ENCODE measurements around the gene TENT5A. TPM values are rescaled to one million over a fixed set of nuclear protein-coding genes. Genes with fewer than 3 reads are reported as not detected.
"Not testable (repeated sequence)": the region's sequence is repeated elsewhere in the genome, so short reads cannot be mapped to it uniquely, and the experiment has no call there.

The TENT5A gene
- total RNA-seq, 1 donor from 2014 or later = 45.5 TPM

DNA sequence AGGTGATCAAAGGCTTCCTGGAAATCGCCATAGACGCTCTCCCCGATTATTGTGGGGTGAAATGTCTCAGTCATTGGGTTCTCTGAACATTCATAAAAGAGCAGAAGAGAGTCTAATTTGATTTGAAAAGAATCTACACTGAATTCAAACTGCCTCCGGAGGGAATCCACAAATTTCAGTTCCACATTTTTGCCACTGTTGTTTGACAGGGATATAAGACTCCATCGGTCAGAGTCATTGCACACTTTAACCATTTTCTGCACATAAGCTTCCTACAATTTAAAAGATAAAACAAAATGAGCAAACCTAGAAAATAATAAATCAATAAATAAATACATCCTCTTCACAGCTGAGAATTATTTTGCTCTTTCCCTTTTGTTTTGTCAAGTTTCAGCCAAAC is 2.3 kb downstream of the TENT5A start:
- peak; percentile 15 for DNase-seq

DNA sequence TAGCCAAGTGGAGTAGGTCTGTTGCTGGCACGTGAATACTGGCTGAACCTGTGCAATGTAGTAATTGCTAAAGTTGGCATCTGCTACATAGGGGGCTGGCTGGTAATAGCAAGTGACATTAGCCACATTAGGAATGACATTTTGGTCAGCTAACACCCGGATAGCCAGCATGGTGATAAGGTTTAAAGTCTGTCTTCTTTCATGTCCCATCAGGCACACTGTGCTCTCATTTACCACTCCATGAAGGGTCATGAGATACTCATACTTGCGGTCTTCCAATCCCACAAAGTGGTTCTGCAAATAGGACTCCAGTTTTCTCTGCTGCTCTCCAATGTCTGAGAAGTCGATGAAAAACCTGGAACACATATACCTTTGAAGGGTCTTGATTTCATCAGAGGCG is 2.8 kb downstream of the TENT5A start:
- peak; percentile 32 for DNase-seq

DNA sequence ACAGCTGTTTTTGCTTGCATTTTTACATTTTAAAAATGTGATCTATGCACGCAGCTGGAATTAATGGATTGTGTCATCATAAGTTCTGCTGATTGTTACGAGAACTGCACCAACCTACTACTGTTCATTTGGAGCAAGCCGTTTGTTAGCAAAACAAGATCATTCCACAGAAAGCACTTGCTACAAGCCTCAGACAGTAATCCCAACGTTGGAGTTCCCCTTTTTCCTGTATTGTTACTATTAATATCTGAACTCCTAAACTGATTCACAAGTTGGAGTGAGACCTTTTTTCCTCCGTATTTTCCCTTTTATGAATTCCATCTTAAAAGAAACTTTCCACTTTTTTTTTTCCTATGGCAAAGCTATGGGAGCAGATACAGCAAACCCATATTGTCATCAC is 3.5 kb downstream of the TENT5A start:
- DNase-seq = peak; percentile 54

GRCh38 chr6:81747327-81747726 is 5.2 kb downstream of the TENT5A start:
- DNase-seq = no peak

- no peak for DNase-seq
Measured at GRCh38 chr6:81744131-81744530, 8.3 kb downstream of the TENT5A start.

- DNase-seq = no peak
Measured at GRCh38 chr6:81743649-81744048, 8.8 kb downstream of the TENT5A start.

- DNase-seq = no peak
Measured at GRCh38 chr6:81741689-81742088, 10.8 kb downstream of the TENT5A start.

DNA sequence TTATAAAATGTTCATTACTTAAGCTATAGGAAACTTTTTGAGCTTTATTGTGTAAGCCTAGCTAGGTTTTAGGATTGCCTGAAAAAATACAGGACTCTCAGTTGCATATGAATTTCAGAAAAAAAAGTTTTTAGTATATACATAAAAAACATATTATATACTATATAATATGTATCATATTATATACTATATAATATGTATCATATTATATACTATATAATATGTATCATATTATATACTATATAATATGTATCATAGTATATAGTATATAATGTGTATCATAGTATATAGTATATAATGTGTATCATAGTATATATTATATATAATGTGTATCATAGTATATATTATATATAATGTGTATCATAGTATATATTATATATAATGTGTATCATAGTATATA is 11.9 kb downstream of the TENT5A start:
- DNase-seq = not testable (repeated sequence)

DNA sequence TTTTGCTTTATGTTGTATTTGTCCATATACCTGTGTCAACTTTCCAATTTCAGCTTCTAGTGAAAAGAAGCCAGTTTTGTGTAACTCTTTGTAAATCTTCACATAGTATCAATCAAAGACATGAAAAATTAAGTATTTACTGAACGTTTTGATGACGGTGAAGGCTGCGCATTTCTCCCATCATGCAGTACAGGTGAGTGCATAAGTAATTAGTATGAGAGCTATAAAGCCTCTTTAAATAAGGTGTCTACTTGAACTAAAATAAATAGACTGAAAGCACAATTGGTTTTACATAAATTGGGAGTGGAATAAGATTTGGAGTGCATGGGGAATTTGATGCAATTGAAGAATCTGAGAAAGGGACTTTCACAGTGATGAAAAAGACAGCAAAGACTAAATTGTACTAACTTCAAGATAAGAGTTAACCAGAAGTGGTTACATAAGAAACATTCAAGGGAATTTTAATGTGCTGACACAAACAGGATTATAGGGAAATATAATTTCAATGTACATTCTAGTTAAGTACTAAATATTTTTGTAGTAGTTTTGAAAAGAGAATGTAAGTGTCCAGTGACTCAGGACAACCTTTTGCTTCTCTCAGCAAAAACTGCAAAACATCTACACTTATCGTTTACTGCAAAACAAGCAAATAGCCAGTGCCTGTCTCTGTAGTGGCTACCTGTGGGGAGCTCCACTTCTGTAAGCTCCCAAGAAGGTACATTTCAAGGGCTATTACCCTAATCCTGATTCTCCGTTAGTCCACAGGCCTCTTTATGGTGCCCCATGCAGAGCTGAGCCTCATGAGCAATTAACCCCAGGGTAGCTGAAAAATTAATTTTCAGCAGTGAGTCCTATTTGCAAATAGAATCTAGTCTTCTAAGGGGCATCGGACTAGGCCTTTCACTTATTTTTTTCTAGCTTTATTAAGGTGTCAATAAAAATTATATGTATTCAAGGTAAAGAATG is 13.0 kb downstream of the TENT5A start:
- no peak for DNase-seq

GRCh38 chr6:81736428-81736827 is 16.1 kb downstream of the TENT5A start:
- no peak for DNase-seq

- no peak for DNase-seq
Measured at GRCh38 chr6:81735756-81736380, 16.6 kb downstream of the TENT5A start.

- no peak for DNase-seq
Measured at GRCh38 chr6:81734500-81735150, 17.9 kb downstream of the TENT5A start.

- no peak for DNase-seq
Measured at GRCh38 chr6:81734081-81734480, 18.4 kb downstream of the TENT5A start.

- no peak for DNase-seq
Measured at GRCh38 chr6:81731814-81732213, 20.7 kb downstream of the TENT5A start.

DNA sequence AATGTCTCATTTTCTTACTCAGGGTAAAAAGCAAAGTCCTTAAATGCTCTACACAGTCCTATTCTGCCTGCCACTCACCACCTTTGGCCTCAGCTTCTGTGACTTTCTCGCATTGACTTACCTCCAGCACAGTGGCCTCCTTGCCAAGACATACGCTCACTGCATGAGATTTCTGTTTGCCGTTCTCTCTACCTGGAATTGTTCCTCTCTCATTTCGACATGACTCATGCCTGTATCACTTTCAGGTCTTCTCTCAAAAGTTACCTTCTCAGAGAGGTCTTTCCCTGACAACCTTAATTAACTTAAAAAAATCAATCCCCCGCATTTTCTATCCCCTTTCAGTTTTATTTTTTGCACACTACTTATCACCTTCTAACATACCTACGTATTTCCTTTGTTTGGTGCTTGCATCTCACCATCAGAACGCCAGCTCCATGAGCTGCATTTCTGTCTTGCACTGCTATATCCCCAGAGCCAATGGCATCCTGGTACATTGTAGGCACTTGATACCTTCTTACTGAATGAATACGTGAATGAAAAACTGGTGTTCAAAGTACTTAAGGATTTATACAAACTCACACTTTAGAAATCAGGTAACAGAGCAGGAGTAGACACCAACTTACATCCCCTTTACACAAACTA is 24.5 kb downstream of the TENT5A start:
- no peak for DNase-seq

DNA sequence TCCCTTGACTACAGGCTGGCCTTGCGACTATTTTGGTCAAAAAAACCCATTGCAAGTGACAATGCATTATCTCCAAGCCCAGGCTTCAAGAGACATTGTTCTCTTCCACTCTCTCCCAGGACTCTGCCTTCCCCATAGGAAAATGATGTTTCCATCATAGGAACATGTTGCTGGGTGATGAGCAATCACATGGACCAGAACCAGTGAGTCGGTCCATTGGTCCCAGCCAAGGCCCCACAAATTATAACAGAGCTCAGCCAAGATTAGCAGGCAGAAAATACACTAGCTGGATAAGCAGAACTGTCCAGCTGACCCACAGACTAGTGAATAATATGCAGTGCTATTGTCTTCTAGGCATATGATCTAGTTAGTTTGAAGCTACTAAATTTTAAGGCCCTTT is 27.4 kb downstream of the TENT5A start:
- DNase-seq = no peak

DNA sequence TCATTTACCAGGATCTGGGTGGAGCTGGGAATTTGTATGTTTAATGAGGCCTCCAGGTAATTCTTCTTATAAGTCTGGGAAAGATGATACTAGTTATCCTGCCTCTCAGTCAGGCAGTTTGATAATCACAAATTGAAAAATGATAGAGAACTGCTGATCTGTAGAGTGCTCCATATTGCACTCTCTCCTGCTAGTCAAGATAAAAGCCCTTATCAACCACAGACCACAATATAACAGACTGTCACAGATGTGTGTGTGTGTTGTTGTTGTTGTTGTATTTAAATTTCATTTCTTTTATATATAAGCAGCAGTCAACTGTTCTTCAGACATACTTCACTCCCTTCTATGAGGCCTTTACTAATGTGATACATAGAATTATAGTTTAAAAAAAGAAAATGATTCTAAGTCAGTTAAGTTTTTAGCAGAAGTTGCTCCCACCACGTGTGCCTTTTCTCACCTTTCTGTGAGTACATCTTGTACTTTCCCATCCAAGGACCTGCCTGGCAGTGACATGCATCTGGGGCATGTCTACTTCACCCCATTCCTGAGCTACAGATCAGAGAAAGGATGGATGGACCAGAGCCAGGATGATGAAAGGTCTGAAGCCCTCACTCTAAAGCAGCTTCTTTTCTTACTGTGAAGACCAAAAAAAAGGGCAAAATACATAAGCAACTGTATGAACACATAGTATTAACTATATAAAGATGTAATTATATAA is 29.8 kb downstream of the TENT5A start:
- no peak for DNase-seq

- no peak for DNase-seq
Measured at GRCh38 chr6:81720427-81720826, 32.1 kb downstream of the TENT5A start.

DNA sequence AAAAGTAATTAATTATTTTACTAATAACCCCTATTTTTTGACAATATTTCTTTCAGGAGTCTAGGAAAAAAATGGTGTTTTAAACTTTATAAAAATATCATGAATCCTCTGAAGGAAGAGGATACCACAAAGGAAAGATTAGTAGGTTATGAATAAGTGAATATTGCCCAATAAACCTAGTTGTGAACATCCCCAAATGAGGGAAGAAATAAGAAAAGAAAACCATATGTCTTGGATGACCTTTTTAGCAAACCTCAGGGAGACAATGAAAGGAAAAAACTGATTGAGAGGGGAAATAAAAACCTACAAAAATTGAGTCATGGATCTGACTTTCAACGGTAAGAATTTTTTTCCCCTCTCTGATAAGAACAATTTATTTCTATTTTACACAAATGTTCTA is 34.4 kb downstream of the TENT5A start:
- DNase-seq = no peak

- DNase-seq = no peak
Measured at GRCh38 chr6:81714684-81715083, 37.8 kb downstream of the TENT5A start.

GRCh38 chr6:81713205-81713604 is 39.3 kb downstream of the TENT5A start:
- DNase-seq = no peak

GRCh38 chr6:81708113-81708699 is 44.3 kb downstream of the TENT5A start:
- DNase-seq = no peak

All from skin of body (tissue), 2 donors.